Measurements from ENCODE around the gene FKBP5. TPM values are rescaled to one million over a fixed set of nuclear protein-coding genes. Genes with fewer than 3 reads are reported as not detected.

The FKBP5 gene
- total RNA-seq, 1 donor: 1.3 TPM

GRCh38 chr6:35533981-35534380 lies 154.7 kb downstream of the FKBP5 start:
- no peak for DNase-seq (ENCODE audit: low read depth)
- H3K4me3 ChIP-seq (ENCODE audit: low read depth, low read length): no peak overlapping the region
- TF ChIP-seq CTCF (IDR thresholded peaks at IDR 0.05; ENCODE audit: insufficient read depth, low read depth, low read length): no peak

GRCh38 chr6:35532126-35532525 lies 156.6 kb downstream of the FKBP5 start:
- TF ChIP-seq CTCF (IDR thresholded peaks at IDR 0.05; ENCODE audit: insufficient read depth, low read depth, low read length): no peak
- no peak overlapping the region for H3K4me3 ChIP-seq (ENCODE audit: low read depth, low read length)
- DNase-seq (ENCODE audit: low read depth): no peak

- no peak for TF ChIP-seq CTCF (IDR thresholded peaks at IDR 0.05; ENCODE audit: insufficient read depth, low read depth, low read length)
- DNase-seq (ENCODE audit: low read depth): no peak
- H3K4me3 ChIP-seq (ENCODE audit: low read depth, low read length): no peak overlapping the region
Measured at GRCh38 chr6:35524380-35525020, 164.2 kb downstream of the FKBP5 start.

Small RNA genes lying within 50 kb of the gene (small RNA-seq; reads per million reads assigned to genes)
- gene MIR5690 (0.28 reads per million), gene RF00561 (not detected)

Other genes with a start within 250 kb of the FKBP5 start
- 4.5 and 6.5 TPM in 2 replicates for gene FANCE, start 236.6 kb downstream of the FKBP5 start, total RNA-seq
- gene RPL10A, start 220.5 kb downstream of the FKBP5 start, total RNA-seq: 1,513 and 2,144 TPM in 2 replicates
- 23.7 and 27.1 TPM in 2 replicates for gene TEAD3, start 191.8 kb downstream of the FKBP5 start, total RNA-seq
- not detected in 2 replicates for gene TULP1, start 176.0 kb downstream of the FKBP5 start, total RNA-seq
- 0.43 TPM in 1 of 2 replicates, not detected in the other for gene ARMC12, start 48.1 kb upstream of the FKBP5 start, total RNA-seq
- not detected in 2 replicates for gene CLPSL2, start 87.7 kb upstream of the FKBP5 start, total RNA-seq
- not detected in 2 replicates for gene CLPSL1, start 92.1 kb upstream of the FKBP5 start, total RNA-seq
- not detected in 2 replicates for gene CLPS, start 108.4 kb upstream of the FKBP5 start, total RNA-seq
- not detected in 2 replicates for gene LHFPL5, start 116.4 kb upstream of the FKBP5 start, total RNA-seq
- gene SRPK1, start 232.2 kb upstream of the FKBP5 start, total RNA-seq: 49.0 and 61.7 TPM in 2 replicates